HEK293 (cell line): Measurements from ENCODE around the gene CNP.

Experiments
- CTCF ChIP-seq: fragments of 450-650 bp; formaldehyde crosslinking; IDR thresholded peaks from 2 replicates; pipeline ENCODE4 v1.5.1; 2016; ENCODE audit warnings: missing biosample characterization, missing genetic modification characterization
- SETDB1 ChIP-seq: IDR thresholded peaks from one replicate; pipeline ENCODE4 v1.6.1; 2017; ENCODE audit warnings: mild to moderate bottlenecking, low read length, moderate library complexity, mixed read lengths; ENCODE audit not compliant: insufficient read length
- ZBTB8A ChIP-seq: fragments of 450-650 bp; formaldehyde crosslinking; IDR thresholded peaks from 2 replicates; pipeline ENCODE4 v1.5.1; 2016; ENCODE audit warnings: missing biosample characterization, missing genetic modification characterization
- ZNF148 ChIP-seq: fragments of 450-650 bp; formaldehyde crosslinking; IDR thresholded peaks from 2 replicates; pipeline ENCODE4 v1.5.0; 2017; ENCODE audit warnings: missing biosample characterization, missing genetic modification characterization, borderline replicate concordance
- ZNF175 ChIP-seq: fragments of 450-650 bp; formaldehyde crosslinking; IDR thresholded peaks from 2 replicates; pipeline ENCODE4 v1.5.1; 2016; ENCODE audit warnings: missing biosample characterization, missing genetic modification characterization
- ZNF24 ChIP-seq: fragments of 450-650 bp; formaldehyde crosslinking; IDR thresholded peaks from 2 replicates; pipeline ENCODE4 v1.5.1; 2016; ENCODE audit warnings: missing biosample characterization, missing genetic modification characterization
- ZNF274 ChIP-seq, 2 experiments: fragments of 200-500 bp in 1 of 2; fragments of 450-650 bp in 1 of 2; sonication (Bioruptor generic) in 1 of 2; formaldehyde crosslinking in 1 of 2; IDR thresholded peaks; 2 replicates each; pipeline versions ENCODE4 v1.5.1 to v1.6.1; 2014 to 2016; ENCODE audit warnings: borderline replicate concordance in 1 of 2, inconsistent platforms in 1 of 2, low read length in 1 of 2, missing biosample characterization in 1 of 2, missing genetic modification characterization in 1 of 2
- ZNF335 ChIP-seq: fragments of 450-650 bp; formaldehyde crosslinking; conservative IDR thresholded peaks from 2 replicates; pipeline ENCODE4 v1.5.1; 2016; ENCODE audit warnings: missing biosample characterization, missing genetic modification characterization
- ZNF416 ChIP-seq: fragments of 450-650 bp; formaldehyde crosslinking; IDR thresholded peaks from 2 replicates; pipeline ENCODE4 v1.5.1; 2016; ENCODE audit warnings: missing biosample characterization, missing genetic modification characterization
- ZNF501 ChIP-seq: fragments of 450-650 bp; formaldehyde crosslinking; IDR thresholded peaks from 2 replicates; pipeline ENCODE4 v1.5.1; 2016; ENCODE audit warnings: missing biosample characterization, missing genetic modification characterization
- ZNF530 ChIP-seq: fragments of 450-650 bp; formaldehyde crosslinking; IDR thresholded peaks from 2 replicates; pipeline ENCODE4 v1.5.1; 2016; ENCODE audit warnings: low read depth, missing biosample characterization, missing genetic modification characterization
- ZNF555 ChIP-seq: fragments of 450-650 bp; formaldehyde crosslinking; conservative IDR thresholded peaks from 2 replicates; pipeline ENCODE4 v1.5.1; 2017; ENCODE audit warnings: missing biosample characterization, mild to moderate bottlenecking, missing genetic modification characterization, inconsistent platforms
- ZNF629 ChIP-seq: fragments of 450-650 bp; formaldehyde crosslinking; IDR thresholded peaks from 2 replicates; pipeline ENCODE4 v1.5.1; 2017; ENCODE audit warnings: missing biosample characterization, missing genetic modification characterization

GRCh38 chr17:42019509-42020404 lies 53.2 kb downstream of the CNP start, which contains the start of gene NKIRAS2:
- no peak for TF ChIP-seq ZNF274 (IDR thresholded peaks at IDR 0.05; ENCODE audit: low read length)
- no peak for TF ChIP-seq ZNF274 (tag by site-specific recombination; IDR thresholded peaks at IDR 0.05; ENCODE audit: borderline replicate concordance)
- peak; percentile 67; the same call in 1 of the 2 replicates for TF ChIP-seq ZNF629 (tag by site-specific recombination)
- no peak for TF ChIP-seq ZNF148
- TF ChIP-seq ZNF24: peak; percentile 60; the same call in 1 of the 2 replicates
- no peak for TF ChIP-seq ZNF530 (tag by site-specific recombination)
- TF ChIP-seq ZNF501 (tag by site-specific recombination): peak; percentile 71; the same call in 1 of the 2 replicates
- TF ChIP-seq ZNF335 (tag by site-specific recombination): peak; percentile 88
- TF ChIP-seq CTCF: peak; percentile 94
- TF ChIP-seq SETDB1: peak; percentile 16
- TF ChIP-seq ZNF555 (tag by site-specific recombination): no peak
- TF ChIP-seq ZNF175 (tag by site-specific recombination): no peak
- no peak for TF ChIP-seq ZNF416 (tag by site-specific recombination)
- TF ChIP-seq ZBTB8A: peak; percentile 52; the same call in 1 of the 2 replicates
